Stimulated activated CD8-positive, alpha-beta memory T cell treated with anti-CD3 and anti-CD28 coated beads, Interleukin-15, amount 100 ng/mL, for 48 hours (primary cell): ENCODE data around the gene FLNB.
A peak's percentile ranks its signal among the peaks of the same experiment; 100 is the strongest.

Experiments used
- DNase-seq, 2 donors: peaks; one replicate each; pipeline ENCODE4 v3.0.0-alpha.2; 2020; ENCODE audit warnings: low read depth in 2 of 2

FLNB gene

GRCh38 chr3:58009026-58009748 lies 965 bp downstream of the FLNB start:
- peak; percentile 9 to 26 for DNase-seq

GRCh38 chr3:58009749-58010535 lies 1.7 kb downstream of the FLNB start:
- DNase-seq = no peak

- no peak for DNase-seq
Observed at GRCh38 chr3:58010562-58010961, 2.3 kb downstream of the FLNB start.

GRCh38 chr3:58011580-58011979 lies 3.4 kb downstream of the FLNB start:
- no peak for DNase-seq

- DNase-seq = no peak
Observed at GRCh38 chr3:58012302-58012701, 4.1 kb downstream of the FLNB start.

GRCh38 chr3:58013099-58013498 lies 4.9 kb downstream of the FLNB start:
- DNase-seq = no peak

GRCh38 chr3:58013973-58014649 lies 5.9 kb downstream of the FLNB start:
- DNase-seq = no peak

- no peak for DNase-seq
Observed at GRCh38 chr3:58015520-58015915, 7.3 kb downstream of the FLNB start.

GRCh38 chr3:58016710-58017109 lies 8.5 kb downstream of the FLNB start:
- DNase-seq = no peak

- no peak for DNase-seq
Observed at GRCh38 chr3:58018892-58019742, 10.9 kb downstream of the FLNB start.

- DNase-seq = no peak
Observed at GRCh38 chr3:58020783-58021071, 12.5 kb downstream of the FLNB start.

GRCh38 chr3:58021072-58021959 lies 13.1 kb downstream of the FLNB start:
- DNase-seq = no peak

- no peak for DNase-seq
Observed at GRCh38 chr3:58021962-58022361, 13.7 kb downstream of the FLNB start.

GRCh38 chr3:58022490-58022889 lies 14.3 kb downstream of the FLNB start:
- DNase-seq = no peak

GRCh38 chr3:58023531-58023930 lies 15.3 kb downstream of the FLNB start:
- no peak for DNase-seq

GRCh38 chr3:58025406-58025805 lies 17.2 kb downstream of the FLNB start:
- DNase-seq = no peak

- DNase-seq = no peak
Observed at GRCh38 chr3:58025837-58026569, 17.8 kb downstream of the FLNB start.

GRCh38 chr3:58026598-58026997 lies 18.4 kb downstream of the FLNB start:
- DNase-seq = no peak

- no peak for DNase-seq
Observed at GRCh38 chr3:58027704-58028317, 19.6 kb downstream of the FLNB start.

- DNase-seq = no peak
Observed at GRCh38 chr3:58028902-58029301, 20.7 kb downstream of the FLNB start.
